T-helper 2 cell treated with Interferon-gamma antibody and Interleukin-4, amounts not matched to agents 5 μg/mL and 100 μg/mL, for 36 hours (primary cell): ENCODE results near the gene LYST.

Experiments
- DNase-seq: peaks from one replicate; pipeline ENCODE4 v3.0.0; 2021; ENCODE audit warnings: low spot score
- H3K27ac Mint-ChIP-seq: one replicate; pipeline ENCODE4 v1.8.0; 2021; ENCODE audit warnings: mild to moderate bottlenecking, mixed read lengths
- H3K27me3 Mint-ChIP-seq: one replicate; pipeline ENCODE4 v1.8.0; 2021; ENCODE audit warnings: low read depth, mixed read lengths
- H3K36me3 Mint-ChIP-seq: one replicate; pipeline ENCODE4 v1.8.0; 2021; ENCODE audit warnings: low read depth, mixed read lengths
- H3K4me1 Mint-ChIP-seq: one replicate; pipeline ENCODE4 v1.8.0; 2021; ENCODE audit warnings: low read depth, mixed read lengths
- H3K4me3 Mint-ChIP-seq: one replicate; pipeline ENCODE4 v1.8.0; 2022; ENCODE audit warnings: mild to moderate bottlenecking, moderate library complexity, mixed read lengths
- H3K9me3 Mint-ChIP-seq: one replicate; pipeline ENCODE4 v1.8.0; 2021; ENCODE audit warnings: mixed read lengths

The LYST gene

DNA sequence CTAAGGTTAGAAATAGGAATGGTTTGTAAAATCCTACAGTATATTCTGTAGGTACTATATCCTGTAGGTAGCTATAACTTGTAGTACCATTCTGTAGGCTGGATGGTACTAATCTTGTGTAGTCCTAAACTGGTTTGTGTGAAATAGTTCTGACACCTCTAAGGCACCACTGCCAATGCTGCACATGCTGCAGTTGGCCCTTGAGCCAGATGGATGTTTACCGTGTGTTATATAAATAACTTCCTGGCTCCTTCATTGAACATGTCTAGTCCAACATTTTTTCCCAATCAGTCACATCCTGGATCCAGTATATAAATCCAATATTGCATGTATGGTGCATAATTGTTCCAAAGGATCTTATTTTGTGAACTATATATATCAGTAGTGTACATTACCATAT, 127.6 kb downstream of the LYST start:
- H3K4me1 Mint-ChIP-seq, result peaks cover 4% of the 10 kb centered on the region
- DNase-seq, result no peak
- no peaks in the 10 kb centered on the region for H3K27me3 Mint-ChIP-seq
- H3K4me3 Mint-ChIP-seq, result no peak overlapping the region
- no peaks in the 10 kb centered on the region for H3K9me3 Mint-ChIP-seq
- no peak overlapping the region for H3K27ac Mint-ChIP-seq
- H3K36me3 Mint-ChIP-seq, result peaks cover 20% of the 10 kb centered on the region

DNA sequence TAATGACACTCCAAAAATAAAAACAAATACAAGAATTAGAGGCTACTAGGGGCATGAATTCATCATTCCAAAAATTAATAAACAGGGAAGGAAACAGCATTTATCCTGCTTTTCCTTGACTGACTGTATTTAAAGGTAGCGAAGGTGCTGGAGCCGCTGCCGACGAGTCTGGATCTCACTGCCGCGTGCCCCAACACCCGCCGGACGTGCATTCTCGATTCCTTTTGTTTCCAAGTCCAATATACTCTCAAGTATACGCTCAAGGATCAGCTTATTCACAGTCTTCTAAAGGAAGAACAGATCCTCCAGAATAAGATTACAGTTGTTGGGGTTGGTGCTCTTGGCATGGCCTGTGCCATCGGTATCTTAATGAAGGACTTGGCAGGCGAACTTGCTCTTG, 129.0 kb downstream of the LYST start:
- H3K4me3 Mint-ChIP-seq, result no peak overlapping the region
- peaks cover 5% of the 10 kb centered on the region for H3K4me1 Mint-ChIP-seq
- DNase-seq, result no peak
- H3K9me3 Mint-ChIP-seq, result no peaks in the 10 kb centered on the region
- no peak overlapping the region for H3K27ac Mint-ChIP-seq
- H3K27me3 Mint-ChIP-seq, result no peaks in the 10 kb centered on the region
- peaks cover 15% of the 10 kb centered on the region for H3K36me3 Mint-ChIP-seq

DNA sequence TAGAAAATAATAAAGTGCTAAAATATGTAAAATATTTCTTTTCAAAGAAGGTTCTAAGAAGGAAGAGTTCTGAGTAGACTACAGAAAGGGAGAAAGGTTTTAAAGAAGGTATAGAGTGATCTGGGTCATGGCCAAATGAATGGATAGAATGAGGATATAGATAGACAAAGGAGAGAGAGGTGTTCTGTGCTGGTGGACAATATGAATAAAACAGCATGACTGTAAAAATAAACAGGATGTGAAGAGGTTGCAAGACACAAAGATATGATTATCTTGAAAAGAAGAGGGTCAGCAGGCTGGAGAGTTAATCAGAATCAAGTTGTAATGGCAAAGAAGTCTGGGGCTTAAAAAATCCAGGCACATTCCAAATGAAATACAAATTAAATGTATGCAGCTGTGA, 130.4 kb downstream of the LYST start:
- H3K27ac Mint-ChIP-seq, result no peak overlapping the region
- H3K4me3 Mint-ChIP-seq, result no peak overlapping the region
- H3K4me1 Mint-ChIP-seq, result peaks cover 5% of the 10 kb centered on the region
- H3K36me3 Mint-ChIP-seq, result peaks cover 12% of the 10 kb centered on the region
- no peaks in the 10 kb centered on the region for H3K27me3 Mint-ChIP-seq
- no peak for DNase-seq
- H3K9me3 Mint-ChIP-seq, result no peaks in the 10 kb centered on the region

DNA sequence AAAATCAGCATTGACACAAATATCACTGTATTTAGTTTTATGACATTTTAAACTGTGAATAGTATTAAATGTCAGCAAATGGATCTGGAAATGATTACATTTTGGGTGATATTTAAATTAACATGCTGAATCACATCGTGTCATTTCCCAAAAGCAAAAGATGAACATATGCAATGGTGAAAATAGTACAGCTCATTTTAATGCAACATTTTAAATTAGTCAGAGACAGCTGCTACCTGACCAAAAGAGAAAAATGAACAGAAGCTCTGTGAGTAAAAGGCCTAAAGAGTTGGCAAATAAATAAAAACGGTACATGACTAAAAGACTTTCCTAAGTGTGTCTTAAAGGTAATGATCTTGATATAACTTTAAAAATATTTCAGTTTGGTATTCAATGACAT, 131.1 kb downstream of the LYST start:
- Mint-ChIP-seq H3K4me1 (peaks cover 5% of the 10 kb centered on the region), H3K27me3 (no peaks in the 10 kb centered on the region), H3K36me3 (peaks cover 12% of the 10 kb centered on the region), H3K27ac (no peak overlapping the region), H3K4me3 (no peak overlapping the region), H3K9me3 (no peaks in the 10 kb centered on the region)
- DNase-seq, result no peak

DNA sequence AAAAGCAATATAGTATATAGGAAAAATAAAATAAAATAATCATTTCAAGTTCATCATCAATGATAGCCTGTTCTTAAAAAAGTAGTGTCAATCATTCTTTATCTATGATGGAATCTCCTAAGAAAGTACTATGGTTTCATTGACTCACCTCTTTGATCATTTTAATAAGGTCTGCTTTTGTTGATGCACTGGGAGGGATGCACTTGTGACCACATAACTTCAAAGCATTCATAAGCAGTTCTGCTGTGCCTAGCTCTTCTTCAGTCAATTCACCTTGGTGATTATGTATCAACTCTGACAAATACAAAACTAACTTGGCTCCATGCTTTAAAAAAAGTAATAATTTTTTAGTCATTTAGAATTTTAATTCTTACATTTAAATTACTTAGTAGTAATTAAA, 132.4 kb downstream of the LYST start:
- peaks cover 7% of the 10 kb centered on the region for H3K36me3 Mint-ChIP-seq
- no peaks in the 10 kb centered on the region for H3K9me3 Mint-ChIP-seq
- H3K4me1 Mint-ChIP-seq, result peaks cover 5% of the 10 kb centered on the region
- H3K27ac Mint-ChIP-seq, result no peak overlapping the region
- no peaks in the 10 kb centered on the region for H3K27me3 Mint-ChIP-seq
- no peak for DNase-seq
- H3K4me3 Mint-ChIP-seq, result no peak overlapping the region

DNA sequence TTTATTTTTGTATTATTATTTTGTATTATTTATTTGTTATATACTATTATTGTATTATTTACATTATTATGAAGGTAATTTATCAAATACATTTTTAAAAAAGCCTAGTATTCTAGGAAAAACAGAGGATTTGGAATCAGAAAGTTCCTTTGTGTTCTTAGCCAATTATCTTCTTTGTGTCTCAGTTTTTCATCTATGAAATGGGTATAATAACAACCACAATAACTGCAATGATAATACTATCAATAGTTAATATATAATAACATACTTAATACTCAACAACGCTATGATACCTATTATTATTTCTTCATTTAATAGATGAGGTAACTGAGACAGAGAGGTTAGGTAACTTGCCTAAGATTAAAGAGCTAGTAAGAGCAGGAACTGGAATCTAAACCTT, 136.7 kb downstream of the LYST start:
- peaks cover 3% of the 10 kb centered on the region for H3K4me1 Mint-ChIP-seq
- no peak overlapping the region for H3K27ac Mint-ChIP-seq
- no peak for DNase-seq
- no peaks in the 10 kb centered on the region for H3K27me3 Mint-ChIP-seq
- peaks cover 2% of the 10 kb centered on the region for H3K36me3 Mint-ChIP-seq
- H3K9me3 Mint-ChIP-seq, result no peaks in the 10 kb centered on the region
- no peak overlapping the region for H3K4me3 Mint-ChIP-seq

DNA sequence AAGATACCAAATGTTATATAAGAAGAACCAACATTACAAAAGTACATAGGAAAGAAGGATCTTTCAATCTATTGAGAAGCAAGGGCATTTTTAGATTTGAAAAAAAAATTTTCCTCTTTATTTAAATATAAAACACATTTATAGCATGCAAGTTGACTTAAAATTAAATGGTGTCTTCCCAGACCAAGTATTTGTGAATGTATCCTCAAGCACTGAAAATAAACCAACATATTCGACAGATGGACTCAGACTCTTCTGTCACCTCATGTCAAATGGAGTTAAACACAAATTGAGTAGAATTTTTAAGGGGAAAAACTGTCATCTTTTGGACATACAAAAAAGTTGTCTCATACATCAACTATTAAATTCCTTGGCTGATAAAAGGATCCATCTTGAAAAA, 140.1 kb downstream of the LYST start:
- H3K36me3 Mint-ChIP-seq, result peaks cover 5% of the 10 kb centered on the region
- H3K4me3 Mint-ChIP-seq, result no peak overlapping the region
- no peak for DNase-seq
- no peak overlapping the region for H3K27ac Mint-ChIP-seq
- H3K9me3 Mint-ChIP-seq, result no peaks in the 10 kb centered on the region
- no peaks in the 10 kb centered on the region for H3K4me1 Mint-ChIP-seq
- H3K27me3 Mint-ChIP-seq, result no peaks in the 10 kb centered on the region

DNA sequence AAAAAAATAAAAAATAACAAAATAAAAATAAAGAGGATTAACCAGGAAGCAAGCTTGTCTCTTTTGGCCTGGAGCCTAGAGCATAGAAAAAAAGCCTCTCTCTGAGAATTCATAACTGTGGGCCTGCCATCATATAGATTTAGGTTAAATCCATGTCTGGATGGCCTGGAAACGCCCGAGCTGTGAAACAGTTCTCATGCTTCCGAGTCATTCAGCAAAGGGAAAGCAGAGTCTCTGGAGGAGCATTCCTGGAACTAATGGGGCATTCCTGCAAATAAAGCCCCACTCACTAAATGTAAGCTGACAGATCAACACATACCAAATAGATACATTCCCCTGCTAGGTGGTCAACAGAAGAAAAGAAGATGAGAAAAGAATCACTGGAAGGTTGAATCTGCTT, 141.3 kb downstream of the LYST start:
- Mint-ChIP-seq H3K36me3 (peaks cover 8% of the 10 kb centered on the region), H3K27me3 (no peaks in the 10 kb centered on the region), H3K9me3 (no peaks in the 10 kb centered on the region), H3K27ac (no peak overlapping the region), H3K4me3 (no peak overlapping the region), H3K4me1 (no peaks in the 10 kb centered on the region)
- DNase-seq, result no peak

DNA sequence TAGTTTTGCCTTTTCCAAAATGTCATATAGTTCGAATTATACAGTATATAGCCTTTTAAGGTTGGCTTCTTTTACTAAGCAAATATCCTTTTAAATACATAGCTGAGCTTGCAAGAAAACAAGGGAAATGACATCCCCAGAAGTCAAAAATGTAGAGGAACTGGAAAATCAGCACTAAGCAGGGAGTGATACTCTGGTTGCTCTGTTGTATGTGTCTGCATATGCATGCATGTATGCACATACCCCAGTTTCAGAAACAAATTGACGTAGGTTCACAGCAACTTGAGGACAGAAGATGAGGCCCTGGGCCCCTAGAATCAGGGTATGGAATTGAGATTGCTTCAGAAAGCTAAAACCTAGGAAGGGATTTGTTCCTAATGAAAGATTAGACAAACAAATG, 142.0 kb downstream of the LYST start:
- Mint-ChIP-seq H3K36me3 (peaks cover 10% of the 10 kb centered on the region), H3K4me1 (no peaks in the 10 kb centered on the region), H3K27ac (no peak overlapping the region), H3K27me3 (no peaks in the 10 kb centered on the region), H3K4me3 (no peak overlapping the region), H3K9me3 (no peaks in the 10 kb centered on the region)
- DNase-seq, result no peak

DNA sequence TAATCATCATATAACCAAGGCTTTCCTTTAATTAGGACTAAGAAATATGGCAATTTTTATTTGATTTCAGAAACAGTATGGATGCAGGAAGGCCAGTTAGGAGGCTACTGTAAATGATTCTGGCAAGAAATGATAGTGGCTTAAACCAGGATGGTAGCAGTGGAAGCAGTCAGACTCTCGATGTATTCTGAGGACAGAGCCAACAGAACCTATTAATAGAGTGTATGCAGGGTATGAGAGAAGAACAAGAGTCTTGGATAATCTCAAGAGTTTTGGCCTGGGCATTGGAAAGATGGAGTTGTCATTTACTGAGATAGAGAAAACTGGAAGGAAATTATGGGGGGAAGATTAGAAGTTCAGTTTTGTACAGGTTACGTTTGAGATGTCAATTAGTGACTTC, 143.8 kb downstream of the LYST start:
- Mint-ChIP-seq H3K27ac (no peak overlapping the region), H3K36me3 (peaks cover 12% of the 10 kb centered on the region), H3K4me3 (no peak overlapping the region), H3K9me3 (no peaks in the 10 kb centered on the region), H3K4me1 (no peaks in the 10 kb centered on the region), H3K27me3 (no peaks in the 10 kb centered on the region)
- DNase-seq, result no peak

DNA sequence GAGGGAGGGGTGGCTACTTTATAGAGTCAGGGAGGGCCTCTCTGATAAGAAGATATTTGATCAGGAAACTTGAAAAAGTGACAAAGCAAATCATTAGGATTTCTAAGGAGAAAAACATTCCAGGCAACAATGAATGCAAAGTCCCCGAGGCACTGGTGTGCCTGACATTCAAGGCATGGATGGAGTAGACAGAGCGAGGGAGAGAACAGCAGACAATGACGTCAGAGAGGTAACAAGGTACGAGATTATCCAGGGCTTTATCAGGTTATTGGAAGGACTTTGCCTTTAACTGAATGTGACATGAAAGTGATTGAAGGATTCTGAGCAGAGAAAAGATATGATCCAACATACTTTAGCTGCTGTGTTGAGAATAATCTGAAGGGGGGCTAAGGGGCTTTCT, 144.7 kb downstream of the LYST start:
- DNase-seq, result no peak
- peaks cover 12% of the 10 kb centered on the region for H3K36me3 Mint-ChIP-seq

DNA sequence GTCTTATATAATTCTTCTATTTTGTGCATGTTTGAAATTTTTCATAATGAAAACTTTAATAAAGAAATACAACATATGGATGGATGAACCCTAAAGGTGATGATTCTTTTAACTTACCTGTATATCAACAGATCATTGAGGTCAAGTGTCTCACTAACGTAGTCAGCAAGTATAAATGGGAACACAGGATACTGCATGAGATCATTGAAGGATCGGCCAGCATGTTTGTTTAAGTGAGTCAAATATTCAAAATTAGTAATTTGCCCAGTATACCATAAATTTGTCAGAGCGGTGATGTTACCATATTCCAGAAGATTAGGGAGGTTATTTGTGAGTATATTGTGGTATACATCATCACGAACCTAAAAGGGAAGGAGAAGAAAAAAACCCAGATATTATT, 146.2 kb downstream of the LYST start:
- H3K36me3 Mint-ChIP-seq, result peaks cover 12% of the 10 kb centered on the region
- no peaks in the 10 kb centered on the region for H3K4me1 Mint-ChIP-seq
- no peak overlapping the region for H3K4me3 Mint-ChIP-seq
- no peaks in the 10 kb centered on the region for H3K27me3 Mint-ChIP-seq
- H3K27ac Mint-ChIP-seq, result no peak overlapping the region
- no peaks in the 10 kb centered on the region for H3K9me3 Mint-ChIP-seq
- DNase-seq, result no peak

More for the DNA sequence above, 144.7 kb downstream of the LYST start:
- H3K27me3 Mint-ChIP-seq, result no peaks in the 10 kb centered on the region
- H3K9me3 Mint-ChIP-seq, result no peaks in the 10 kb centered on the region
- H3K27ac Mint-ChIP-seq, result no peak overlapping the region
- H3K4me1 Mint-ChIP-seq, result no peaks in the 10 kb centered on the region
- H3K4me3 Mint-ChIP-seq, result no peak overlapping the region

DNA sequence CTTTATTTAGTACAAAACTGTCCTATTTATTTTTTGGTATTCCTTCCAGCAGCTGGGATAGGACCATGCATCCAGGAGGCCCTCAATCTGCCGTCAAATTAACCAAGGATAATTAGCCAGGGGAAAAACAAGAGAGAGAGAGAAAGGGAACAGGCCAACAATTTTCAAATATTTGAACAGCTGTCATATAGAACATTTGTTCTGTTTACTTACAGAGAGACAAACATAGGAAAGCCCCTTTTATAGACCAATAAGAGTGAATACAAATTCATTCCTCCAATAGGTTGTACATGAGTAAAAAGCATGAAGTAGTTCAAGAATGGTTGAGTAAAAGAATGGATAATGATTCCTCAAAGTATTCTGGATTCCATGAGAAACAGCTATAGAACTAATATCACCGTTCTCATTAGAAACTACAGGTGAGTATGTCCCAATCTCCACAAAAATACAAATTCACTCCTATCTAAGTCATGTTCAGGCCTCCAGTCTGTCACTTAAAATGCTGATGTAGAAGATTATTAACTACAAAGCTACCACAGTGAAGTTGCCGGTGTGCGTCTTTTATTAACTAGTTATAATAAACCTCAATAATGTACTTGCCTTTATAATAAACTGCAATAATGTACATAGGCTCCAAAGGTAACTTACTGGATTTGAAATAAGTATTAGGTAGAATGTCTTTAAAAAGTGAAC, 152.4 kb downstream of the LYST start:
- Mint-ChIP-seq H3K27ac (no peak overlapping the region), H3K36me3 (peaks cover 6% of the 10 kb centered on the region), H3K4me3 (no peak overlapping the region), H3K27me3 (no peaks in the 10 kb centered on the region), H3K9me3 (no peaks in the 10 kb centered on the region), H3K4me1 (no peaks in the 10 kb centered on the region)
- DNase-seq, result no peak

DNA sequence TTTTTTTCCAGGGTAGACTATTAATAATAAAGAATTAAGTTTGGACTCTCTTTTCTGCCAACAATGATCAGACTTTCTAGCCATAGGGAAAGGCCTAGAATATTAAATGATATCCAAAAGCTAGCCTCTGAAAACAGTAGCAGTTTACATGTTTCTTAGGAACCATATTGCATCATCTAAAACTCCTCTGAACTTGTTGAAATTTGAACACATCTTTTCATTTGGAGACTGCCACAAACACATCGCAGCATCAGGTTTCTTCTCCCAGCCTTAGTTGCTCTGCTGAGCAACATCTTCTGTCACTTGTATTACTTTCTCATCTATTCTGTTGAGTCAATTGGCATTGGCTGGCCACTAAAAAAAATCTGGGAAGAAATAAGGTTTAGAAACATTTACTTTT, 153.9 kb downstream of the LYST start:
- Mint-ChIP-seq H3K36me3 (peaks cover 10% of the 10 kb centered on the region), H3K27me3 (no peaks in the 10 kb centered on the region), H3K4me1 (peaks cover 3% of the 10 kb centered on the region), H3K4me3 (no peak overlapping the region), H3K9me3 (no peaks in the 10 kb centered on the region), H3K27ac (no peak overlapping the region)
- no peak for DNase-seq

DNA sequence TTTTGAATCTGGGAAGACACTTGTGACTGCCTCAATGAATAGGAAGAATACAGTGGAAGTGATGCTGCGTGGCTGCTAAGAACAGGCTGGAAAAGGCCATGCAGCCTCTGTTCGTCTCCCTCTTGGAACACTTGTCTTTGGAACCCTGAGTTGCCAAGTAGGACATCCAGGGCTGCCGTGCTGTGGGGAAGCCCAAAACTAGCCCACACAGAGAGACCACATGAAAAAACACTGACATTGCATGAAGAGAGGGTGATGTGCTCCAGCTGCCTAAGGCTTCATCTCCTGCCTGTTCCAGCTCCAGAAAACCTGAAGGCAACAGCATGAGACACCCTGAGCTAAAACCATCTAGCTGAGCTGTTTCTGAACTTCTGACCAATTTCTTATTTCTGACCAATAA, 156.0 kb downstream of the LYST start:
- Mint-ChIP-seq H3K4me1 (peaks cover 3% of the 10 kb centered on the region), H3K27ac (no peak overlapping the region), H3K9me3 (no peaks in the 10 kb centered on the region), H3K4me3 (no peak overlapping the region), H3K27me3 (no peaks in the 10 kb centered on the region), H3K36me3 (peaks cover 13% of the 10 kb centered on the region)
- no peak for DNase-seq
